GM21360 (cell line): ENCODE results near the gene ALDH6A1.
A peak's percentile ranks its signal among the peaks of the same experiment; 100 is the strongest.

Experiments used
- ATAC-seq: cut with Tn5 transposase; IDR thresholded peaks from one replicate; pipeline ENCODE4 v1.9.1; 2021; ENCODE audit warnings: mild to moderate bottlenecking, moderate library complexity; ENCODE audit not compliant: unreplicated experiment

The ALDH6A1 gene

DNA sequence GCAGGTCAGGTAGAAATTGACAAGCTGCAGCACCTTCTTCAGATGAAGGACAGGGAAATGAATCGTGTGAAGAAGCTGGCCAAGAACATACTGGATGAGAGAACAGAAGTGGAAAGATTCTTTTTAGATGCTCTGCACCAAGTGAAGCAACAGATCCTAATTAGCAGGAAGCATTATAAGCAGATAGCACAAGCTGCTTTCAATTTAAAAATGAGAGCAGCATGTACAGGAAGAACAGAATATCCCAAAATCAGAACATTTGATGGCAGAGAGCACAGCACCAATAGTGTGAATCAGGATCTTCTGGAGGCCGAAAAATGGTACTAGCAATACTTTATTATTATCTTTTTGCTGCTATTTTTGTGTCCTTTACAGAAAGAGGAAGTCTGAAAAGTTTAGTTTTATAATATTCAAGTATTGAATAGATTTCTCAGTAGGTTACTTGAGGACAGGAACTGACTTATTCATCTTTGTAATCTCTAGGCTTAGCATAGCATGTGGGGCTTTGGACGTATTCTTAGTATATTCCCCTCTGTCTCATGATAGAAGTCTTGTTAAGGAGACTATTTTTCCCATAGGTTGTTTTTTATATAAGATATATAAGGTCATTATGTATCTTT is 34.3 kb downstream of the ALDH6A1 start:
- no peak for ATAC-seq

DNA sequence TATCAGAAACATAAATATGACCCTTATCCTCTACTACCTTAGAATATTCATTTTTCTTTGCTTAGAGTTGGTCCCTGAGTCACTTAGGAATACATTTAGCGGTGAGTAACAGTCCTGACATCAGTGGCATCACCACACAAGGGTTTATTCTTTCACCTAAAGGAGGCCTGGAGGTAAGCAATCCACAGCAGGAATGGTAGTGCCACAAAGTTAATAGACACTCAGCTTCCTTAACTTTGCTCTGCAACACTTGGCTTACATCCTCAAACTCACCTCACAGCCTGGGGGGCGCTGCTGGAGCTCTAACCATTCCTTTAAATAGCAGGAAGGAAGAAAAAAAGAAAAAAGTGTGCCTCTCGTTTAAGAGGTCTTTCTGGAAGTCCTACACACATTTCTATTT is 36.0 kb downstream of the ALDH6A1 start:
- ATAC-seq = no peak

- no peak for ATAC-seq
These were observed 38.7 kb downstream of the ALDH6A1 start for GRCh38 chr14:74045522-74045921.

DNA sequence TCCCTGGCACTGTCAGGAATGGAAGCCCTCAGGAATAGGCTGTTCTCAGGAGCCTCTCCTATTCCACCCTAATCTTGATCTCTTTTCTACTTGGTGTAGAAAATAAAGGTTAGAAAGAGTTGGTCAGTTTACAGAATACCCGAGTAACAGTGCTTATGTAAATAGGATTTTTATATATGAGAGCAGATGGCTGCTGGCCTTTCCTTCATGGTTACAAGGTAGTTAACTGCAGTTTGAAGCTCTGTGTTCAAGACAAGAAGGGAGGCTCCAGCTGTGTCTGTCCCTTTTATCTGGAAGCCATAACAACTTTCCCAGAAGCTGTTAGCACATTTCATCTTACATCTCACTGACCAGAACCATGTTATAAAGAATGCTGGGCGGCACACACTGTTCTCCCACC is 42.0 kb downstream of the ALDH6A1 start:
- no peak for ATAC-seq

DNA sequence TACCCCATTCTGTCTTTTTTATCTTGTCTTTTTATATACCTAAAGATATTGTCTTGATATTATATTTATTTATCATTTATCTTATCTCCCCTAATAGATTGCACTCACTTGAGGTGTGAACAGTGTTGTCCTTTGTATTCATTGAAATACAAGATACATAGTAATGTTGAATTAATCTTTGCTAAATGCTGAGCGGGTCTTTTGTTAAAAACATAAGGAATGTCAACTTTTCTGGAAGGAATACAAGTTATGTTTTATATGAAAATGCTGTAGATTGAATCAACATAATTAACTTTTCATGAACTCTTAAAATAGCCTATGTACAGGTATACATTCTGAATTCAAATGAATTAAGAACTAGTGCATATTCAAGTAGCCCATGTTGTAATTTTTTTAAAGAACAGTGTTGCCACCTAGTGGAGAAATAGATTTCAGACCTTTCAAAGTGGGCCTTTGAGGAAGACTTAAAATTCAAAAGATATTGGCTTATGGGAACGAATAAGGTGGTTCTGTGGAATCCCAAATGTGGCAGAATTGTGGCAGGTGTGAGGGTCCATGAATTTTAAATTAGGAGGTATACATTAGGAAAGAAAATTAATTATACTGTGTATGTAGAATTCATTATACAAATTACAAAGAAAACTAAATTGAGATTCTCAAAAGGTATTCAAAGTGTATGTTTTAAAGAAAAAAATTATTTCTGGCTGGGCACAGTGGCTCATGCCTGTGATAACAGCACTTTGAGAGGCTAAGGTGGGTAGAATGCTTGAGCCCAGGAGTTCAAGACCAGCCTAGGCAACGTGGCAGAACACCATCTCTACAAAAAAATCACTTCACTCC is 46.0 kb downstream of the ALDH6A1 start:
- ATAC-seq = no peak

- no peak for ATAC-seq
These were observed 48.7 kb downstream of the ALDH6A1 start for GRCh38 chr14:74035556-74035955.

DNA sequence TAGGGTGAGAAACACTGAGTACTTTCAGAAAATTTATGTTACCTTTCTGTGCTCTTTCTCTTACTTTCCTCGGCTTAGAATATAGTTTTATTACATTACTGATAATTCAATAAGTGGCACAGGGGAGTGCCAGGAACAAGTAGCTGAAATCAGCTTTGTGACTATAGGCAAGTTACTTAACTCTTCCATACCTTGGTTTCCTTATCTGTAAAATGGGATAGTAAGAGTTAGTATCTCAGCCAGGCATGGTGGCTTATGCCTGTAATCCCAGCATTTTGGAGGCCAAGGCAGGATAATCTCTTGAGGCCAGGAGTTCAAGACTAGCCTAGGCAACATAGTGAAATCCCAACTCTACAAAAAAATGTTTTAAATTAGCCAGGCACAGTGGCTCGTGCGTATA is 49.7 kb downstream of the ALDH6A1 start:
- ATAC-seq = no peak

GRCh38 chr14:74029136-74029535 is 55.1 kb downstream of the ALDH6A1 start:
- ATAC-seq = no peak

DNA sequence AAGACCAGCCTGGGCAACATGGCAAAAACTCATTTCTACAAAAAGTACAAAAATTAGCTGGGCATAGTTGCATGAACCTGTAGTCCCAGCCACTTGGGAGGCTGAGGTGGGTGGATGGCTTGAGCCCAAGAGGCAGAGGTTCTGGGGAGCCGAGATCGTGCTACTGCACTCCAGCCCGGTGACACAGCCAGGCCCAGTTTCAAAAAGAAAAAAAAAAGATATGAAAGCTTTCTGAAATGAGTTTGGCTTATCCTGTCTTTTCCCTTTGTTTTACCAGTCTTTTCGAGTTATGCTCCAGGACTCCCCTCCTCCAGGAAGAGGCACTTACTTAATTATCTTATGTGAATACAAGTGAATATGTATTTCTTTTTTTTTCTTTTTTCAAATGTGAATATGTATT is 61.9 kb downstream of the ALDH6A1 start:
- ATAC-seq = no peak

GRCh38 chr14:74019408-74020137 is 64.7 kb downstream of the ALDH6A1 start:
- ATAC-seq = no peak

DNA sequence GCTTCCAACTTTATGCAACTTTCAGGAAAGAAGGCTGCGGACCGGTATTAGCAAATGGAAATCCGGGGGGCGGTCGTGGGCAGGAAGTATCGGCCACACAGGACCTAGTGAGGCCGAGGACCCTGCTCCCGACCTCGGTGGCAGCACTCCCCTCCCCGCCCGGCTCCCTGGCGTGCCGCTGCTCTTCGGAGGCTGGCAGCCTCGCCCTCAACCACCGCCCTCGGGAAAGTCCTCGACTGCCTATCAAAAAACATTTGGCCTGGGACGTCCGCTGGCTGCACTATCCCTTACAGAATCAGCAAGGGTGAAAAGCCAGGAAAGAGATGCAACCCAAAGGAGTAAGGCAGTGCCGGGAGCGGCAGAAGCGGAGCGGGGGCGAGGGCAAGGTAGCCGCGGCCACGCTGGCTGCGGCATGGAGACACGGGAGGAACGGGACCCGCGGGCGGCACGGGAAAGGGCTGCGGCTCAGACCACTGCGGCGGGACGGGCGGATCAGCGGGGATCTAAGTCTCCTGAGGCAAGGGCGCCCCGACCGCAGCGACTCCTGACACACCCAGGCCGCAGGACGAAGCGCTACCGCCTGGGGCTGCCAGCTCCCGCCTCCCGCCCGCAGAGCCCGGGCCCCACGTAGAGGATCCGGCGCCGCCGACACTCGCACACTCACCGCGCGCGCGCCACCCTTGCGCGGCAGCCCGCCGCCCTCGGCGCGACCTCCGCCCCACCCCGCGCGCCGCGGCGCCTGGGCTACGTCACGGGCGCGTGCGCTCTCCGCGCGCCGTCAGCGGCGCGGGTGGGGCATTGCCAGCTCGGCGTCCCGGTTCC is 65.5 kb downstream of the ALDH6A1 start, which contains the start of the genes BBOF1 and ENTPD5:
TSS of gene BBOF1 (plus strand) at position 764 of the 822 bp plus-strand sequence. CDS start 130 bp downstream, outside the sequence.
TSS of gene ENTPD5 (minus strand) at position 703 of the 822 bp plus-strand sequence. CDS start 31,186 bp downstream, outside the sequence.
- ATAC-seq = peak; percentile 75

DNA sequence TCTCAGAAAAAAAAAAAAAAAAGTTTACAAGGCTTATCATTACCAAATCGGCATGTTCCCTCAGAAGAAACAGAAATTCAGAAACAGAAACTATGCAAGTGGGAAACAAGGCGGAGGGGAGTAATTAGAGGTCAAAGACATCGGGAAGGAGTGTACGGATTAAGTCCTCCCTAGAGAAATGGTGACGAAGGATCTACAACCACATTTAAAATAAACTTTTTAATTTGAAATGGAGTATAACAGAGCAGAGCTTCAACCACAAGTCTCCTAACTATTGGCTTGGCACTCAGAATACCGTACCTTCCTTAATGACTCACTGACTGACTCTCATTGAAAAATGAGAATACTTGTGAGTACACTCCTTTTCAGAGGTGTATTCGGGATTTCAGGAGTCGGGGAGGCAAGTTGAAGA is 66.1 kb downstream of the ALDH6A1 start:
- peak; percentile 10 for ATAC-seq

- no peak for ATAC-seq
These were observed 68.3 kb downstream of the ALDH6A1 start for GRCh38 chr14:74015963-74016362.

DNA sequence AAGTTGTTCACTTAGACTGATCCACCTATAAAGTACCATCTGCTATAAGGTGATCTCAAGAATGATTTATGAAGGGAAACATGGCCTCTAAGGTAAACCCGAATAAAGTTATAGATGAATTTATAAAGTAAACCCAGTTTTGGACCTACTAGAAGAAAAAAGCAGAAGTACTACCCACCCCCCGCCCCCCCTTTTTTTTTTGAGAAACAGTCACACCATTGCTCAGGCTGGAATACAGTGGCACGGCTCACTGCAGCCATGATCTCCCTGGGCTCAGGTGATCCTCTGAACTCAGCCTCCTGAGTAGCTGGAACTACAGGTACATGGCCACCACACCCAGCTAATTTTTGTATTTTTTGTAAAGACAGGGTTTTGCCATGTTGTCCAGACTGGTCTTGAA is 69.1 kb downstream of the ALDH6A1 start:
- no peak for ATAC-seq

- no peak for ATAC-seq
These were observed 70.0 kb downstream of the ALDH6A1 start for GRCh38 chr14:74014299-74014698.

- ATAC-seq = no peak
These were observed 75.3 kb downstream of the ALDH6A1 start for GRCh38 chr14:74008843-74009499.
